CD4-positive, alpha-beta T cell treated with Interleukin-12 subunit alpha and Interleukin-12 subunit beta, for 1 hour (primary cell): ENCODE measurements around the gene TRMT1.

Experiments
- DNase-seq: peaks from one replicate; pipeline ENCODE4 v3.0.0-alpha.2; 2020

Gene TRMT1

DNA sequence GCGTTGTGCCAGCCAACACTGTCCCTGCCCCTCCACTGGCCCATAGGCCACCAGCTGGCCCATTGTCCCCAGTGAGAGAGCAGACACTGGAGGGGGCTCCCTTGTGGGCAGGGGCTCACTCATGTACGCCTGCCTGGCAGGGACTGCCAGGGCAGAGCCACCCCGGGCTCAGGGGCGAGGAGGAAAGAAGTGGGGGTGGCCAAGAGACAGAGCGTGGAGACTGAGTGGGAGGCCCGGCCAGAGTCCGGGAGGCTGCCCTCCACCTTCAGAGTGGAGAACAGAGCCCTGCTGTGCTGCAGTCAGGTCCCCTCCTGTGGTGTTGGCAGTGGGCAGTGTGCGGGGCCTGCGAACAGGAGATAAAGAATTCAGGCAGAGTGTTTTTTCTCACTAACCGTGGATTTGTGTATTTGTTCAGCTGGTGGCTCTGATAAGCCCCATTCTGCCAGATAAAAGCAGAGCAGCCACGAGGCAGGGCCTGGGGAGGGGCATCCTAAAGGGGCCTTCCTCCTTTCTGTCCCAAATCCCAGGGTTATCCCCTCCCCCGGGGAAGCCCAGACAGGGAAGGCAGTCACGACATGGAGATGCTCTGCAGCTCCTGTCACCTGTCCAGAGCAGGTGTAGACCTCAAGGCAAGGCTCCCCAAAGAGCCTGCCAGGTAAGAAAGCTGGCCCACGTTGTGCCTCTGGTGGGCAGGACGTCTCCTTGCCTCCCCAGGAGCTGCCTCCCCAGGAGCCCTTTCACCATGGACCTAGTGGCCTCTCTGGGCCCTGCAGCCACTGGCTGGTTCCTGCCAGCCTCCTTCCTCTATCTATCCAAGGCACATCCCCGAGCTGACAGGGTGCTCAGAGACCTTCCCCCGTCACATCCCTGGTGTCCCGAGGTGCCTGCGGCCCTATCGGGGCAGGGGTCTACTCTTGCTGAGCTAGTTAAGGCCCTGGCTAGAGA is 46.9 kb downstream of the TRMT1 start:
- DNase-seq, result no peak

DNA sequence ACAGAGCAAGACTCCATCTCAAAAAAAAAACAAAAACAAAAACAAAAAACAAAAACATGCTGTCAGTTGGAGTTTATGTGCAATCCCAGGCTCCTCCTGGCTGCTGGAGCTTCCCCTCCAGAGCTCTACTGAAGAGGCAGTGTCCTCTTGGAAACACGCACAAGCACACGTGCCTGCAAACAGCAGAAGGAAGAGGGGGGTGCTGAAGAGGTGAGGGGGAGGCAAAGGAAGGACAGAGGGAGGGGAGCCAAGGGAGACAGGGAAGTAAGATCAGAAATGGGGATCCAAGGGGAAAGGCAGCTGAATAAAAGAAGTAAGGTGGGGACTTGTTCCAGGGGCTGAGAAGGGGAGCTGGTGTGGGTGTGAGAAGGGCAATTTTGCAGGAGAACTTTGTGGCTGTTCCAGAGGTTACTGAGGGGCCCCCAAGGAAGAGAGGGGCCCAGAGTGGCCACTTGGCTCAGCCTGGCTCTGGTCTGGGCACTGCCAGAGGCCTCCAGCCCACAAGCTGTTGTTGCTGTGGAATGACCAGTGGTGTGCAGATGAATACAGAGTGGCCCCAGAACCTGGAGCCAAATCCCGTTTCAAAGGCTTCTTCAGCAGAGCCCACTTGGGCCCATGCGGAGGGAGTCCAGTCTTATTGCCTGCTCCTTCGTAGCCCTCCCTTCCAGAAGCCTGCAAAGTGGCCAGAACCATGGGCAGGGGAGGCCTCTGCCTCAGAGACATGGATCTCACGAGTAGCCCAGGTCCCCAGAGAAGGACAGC is 48.3 kb downstream of the TRMT1 start:
- DNase-seq, result no peak

DNA sequence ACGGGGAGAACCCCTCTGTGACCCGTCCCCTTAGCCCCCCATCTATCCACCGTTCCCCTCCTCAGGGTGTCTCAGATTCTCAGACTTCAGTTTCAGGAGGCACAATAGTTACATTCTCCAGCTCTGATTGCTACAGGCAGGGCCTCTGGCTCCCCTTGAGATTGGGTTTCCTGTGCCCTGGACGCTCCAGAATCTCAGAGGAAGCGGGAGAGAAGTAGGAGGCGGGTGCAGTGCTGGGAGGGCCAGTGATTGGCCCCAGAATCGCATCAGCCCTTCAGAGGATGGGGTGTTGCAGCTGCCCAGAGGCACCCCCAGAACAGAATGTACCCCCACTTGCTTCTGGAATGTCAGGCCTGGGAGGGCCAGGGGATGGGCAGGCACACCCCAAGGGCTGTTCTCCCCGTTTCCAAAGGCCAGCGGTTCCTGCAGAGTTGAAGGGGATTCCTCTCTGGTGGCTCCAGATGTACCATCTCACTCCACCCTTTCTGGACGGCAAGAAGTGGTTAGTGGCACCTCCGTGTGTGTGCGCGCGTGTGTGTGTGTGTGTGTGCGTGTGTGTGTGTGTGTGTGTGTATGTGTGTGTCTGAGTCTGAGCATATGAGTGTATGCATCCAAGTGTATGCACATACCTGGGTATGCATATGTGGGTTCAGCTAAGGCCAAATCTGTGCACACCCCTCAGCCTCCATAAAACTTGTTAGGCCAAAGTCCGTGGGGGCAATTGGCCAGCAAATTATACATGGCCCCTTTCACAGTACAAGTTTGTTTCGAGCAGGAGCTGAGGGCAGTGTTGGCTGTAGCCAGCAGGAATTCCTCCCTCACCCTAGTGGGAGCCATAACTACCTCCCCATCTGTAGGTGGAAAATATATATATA is 49.4 kb downstream of the TRMT1 start:
- DNase-seq, result no peak

DNA sequence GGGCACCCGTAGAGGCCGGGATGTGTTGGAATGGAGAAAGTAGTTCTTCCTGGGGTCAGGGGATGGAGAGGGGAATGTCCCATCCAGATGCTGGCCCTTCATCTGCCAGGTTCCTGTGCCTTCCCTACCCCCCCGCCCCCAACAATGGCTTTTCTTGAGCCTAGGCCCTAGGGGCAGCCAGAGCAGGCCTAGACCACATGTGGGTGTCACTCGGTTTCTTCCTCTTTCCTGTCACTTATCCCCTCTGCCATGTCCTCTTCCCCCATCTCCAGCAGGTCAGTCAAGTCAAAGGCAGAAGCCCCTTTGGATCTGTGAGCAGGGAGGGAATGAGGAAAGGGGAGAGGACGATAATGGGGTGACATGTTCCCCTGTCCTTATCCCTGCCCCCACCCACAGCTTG is 50.3 kb downstream of the TRMT1 start:
- no peak for DNase-seq

DNA sequence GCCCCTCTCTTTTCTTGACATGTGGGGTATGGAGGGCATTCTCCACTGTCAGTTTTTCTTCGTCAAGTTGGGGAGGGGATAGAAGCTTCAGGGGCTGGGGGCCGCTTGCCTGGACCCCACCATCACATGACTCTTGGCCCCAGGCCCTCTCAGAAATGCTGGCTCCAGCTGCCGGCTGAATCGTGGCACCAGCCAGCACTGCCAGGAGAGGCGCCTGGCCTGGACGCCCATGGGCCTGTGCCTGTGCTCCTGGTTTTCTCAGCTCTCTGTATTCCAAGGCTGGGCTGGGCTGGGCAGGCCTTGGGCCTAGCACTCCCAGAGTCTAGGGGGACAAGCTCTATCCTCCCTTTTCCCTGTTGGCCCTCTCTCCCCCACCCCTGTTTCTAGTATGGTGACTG is 52.4 kb downstream of the TRMT1 start:
- no peak for DNase-seq

DNA sequence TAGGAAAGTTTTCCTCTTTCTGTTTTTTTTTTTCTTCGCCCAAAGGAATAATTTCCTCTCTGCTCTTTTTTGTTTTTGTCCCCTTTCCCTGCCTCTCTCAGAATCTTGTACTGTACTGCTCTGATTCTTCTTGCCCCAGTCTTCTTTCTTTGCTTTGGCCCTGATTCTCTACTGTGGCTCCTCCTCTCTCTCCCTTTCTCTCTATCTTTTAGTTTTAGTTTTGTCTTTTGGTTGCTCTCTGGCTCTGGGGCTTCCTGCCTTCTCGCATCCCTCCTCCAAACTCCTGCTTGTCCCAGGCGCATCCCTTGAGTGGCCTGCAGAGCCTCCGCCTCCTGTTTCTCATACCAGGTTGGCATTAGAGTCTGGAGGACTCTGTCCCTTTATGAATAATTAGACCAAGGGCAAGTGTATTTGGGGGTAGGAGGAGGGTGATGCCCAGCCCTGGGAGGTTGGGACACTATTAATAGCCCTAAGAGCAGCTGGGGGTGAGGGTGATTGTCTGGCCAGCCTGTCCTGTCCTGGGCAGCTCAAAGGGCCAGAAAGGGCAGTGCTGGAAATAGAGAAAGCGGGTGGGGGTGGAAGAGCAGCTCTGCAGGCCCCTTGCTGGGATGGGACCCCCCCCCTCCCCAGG is 53.0 kb downstream of the TRMT1 start:
- no peak for DNase-seq

DNA sequence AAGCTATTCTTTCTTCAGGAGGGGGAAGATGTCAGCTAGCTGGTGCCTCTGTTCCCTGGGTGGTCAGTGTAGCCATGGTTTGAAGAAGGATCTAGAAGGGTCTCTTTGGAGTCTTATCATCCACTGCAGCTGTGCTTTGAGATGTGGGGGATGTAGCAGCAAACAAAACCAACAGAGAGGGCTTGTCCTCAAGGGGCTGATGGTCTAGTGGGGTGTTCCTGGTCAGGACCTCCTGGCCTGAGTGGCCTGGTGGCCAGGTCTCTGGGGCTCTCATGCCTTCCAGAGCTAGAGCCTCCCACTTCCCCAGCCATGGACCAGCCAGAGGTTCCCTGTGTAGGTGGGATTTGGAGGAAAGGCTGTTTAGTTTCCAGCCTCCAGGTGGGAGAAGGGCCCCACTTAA is 54.2 kb downstream of the TRMT1 start:
- DNase-seq, result no peak

DNA sequence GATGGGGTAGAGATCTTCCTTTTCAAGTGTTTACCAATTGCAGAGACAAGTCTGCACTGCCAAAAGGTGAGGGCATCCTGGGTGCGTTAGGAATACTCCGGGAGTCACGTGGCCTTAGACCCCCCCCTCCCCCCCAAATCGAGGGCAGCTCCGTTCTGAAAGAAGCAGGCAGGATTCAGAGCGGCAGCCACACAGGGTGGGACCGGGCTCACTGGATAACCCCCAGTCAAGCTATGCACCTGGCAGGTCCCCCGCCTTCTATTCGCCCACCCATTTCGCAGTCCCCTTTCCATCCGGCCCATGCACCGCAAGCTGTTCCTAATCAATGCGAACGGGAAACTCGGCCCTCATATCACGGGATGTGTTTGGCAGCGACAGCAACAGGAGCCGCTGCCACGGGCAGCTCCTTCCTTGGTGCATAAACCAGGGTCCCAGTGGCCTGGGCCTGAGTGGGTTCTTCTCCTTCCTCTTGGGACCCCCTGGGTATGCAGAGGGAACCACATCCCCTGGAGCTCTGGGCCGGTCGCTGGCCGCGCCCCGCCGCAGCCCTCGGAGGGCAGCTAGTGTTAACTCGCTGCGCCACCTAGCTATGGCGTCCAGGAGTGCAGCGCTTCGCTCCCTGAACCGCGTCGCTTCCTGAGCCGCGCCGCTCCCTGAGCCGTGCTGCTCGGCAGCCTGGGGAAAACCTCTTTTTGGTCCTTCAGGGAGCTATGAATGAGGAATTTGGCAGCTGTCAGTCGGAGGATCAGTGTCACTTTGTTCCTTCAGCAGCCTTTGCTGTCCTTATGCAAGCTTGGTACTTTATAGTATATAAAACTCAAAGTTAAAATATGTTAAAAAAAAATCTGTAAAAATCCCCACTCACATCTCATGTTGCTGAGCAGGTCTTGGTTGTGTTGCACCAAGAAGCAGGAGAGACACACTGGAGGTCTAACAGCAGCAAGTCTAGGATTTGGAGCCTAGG is 55.3 kb downstream of the TRMT1 start:
- DNase-seq, result peak; percentile 75

DNA sequence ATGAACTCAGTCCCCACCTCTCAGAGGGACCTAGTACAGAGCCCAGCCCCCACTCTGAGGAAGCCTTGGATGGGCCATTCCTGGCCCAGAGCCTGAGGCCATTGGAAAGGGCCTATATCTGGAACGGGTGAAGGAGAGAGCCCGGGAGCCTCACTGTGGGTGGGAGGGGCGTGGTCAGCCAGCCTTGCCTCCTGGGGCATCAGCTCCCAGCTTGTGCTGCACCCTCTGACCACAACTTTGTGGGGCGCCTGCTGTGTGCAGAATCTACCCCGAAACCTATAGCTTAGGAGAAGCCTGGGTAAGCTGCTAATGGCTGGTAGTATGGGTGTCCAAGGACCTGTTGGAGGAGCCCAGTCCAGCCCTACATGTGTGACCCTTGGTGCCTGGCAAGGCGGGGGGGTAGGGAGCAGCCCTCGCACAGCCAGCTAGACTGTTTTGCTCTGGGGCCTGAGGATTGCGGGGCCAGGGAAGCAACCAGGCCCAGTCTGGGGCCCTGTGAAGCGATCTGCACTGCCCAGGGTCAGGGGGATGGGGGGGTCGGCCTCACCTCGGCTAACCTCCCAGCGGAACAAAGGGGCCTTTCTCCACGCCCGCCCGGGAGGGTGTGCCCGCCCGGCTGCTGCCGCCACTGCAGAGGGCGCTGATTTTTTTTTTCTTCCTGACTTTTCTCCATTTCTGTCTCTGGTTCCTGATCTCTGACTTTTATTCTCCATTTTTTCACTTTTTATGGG is 56.1 kb downstream of the TRMT1 start:
- DNase-seq, result no peak

DNA sequence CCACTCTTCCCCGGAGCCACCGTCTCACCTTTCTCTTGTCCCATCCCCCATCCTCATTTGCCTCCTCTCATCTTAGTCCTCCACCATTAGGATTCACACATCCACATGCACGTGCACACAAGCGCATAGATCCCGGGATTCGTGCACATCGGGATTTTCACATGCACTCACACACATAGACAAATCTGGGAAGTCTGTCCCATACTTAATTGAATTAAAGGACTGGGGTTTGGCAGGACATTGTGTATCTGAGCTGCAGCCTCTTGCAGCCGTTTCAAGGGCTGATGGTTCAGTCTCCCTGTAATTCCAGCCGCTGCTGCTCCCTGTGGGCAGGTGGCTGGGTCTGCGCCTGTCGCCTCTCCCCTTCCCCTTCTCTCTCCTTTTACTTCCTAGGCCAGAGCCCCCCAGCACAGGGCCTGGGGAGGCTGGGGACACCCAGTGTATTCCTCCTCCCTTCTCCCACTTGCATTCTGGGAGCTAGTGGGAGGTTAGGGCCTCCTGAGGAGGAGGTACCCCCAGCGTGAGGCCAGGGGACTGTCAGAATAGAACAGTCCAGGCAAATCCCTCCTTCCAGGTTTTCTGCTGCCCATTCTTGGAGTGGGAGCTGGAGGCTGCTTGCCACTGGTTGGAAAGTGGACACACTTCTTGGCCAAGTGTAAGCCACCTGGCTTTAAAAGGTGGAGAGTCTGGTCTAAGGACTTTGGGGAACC is 57.4 kb downstream of the TRMT1 start:
- no peak for DNase-seq

DNA sequence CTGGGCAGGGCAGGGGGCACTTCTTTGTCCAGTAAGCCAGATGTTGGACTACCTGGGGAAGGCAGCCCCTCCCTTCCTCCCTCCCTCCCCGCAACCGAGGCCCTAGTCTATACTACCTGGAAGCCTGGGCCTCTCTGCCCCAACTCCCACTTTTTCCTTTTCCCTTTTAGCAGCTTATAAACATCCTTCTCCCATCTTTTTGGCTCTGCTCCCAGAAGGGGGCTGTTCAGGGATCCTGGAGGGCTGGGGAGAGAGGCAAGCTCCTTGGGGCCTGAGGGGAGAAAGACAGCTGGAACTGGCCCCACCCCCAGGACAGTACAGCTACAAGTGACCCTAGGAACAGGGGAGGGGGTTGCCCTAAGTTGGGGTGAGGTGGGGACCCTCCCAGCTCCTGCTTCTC is 58.8 kb downstream of the TRMT1 start:
- DNase-seq, result no peak

DNA sequence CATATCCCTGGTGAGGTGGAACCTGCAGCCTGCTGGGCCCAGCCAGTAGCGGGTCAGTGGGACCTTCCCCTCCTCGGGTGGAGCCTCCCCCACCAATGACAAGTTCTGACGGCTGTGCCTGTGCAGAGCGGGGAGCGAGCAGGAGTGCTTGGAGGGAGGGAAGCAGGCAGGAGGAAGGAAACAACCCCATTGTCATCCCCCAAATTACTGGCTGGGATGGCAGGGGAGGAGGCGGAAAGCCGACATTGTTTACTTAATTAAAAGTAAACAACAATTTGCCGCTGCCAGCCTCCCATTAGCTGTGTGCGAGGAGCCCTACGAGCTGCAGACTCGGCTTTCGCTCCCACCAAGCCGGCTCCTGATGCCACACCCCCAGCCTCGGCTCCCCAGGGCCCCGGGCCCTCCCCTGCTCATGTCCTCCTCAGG is 59.4 kb downstream of the TRMT1 start:
- DNase-seq, result no peak

DNA sequence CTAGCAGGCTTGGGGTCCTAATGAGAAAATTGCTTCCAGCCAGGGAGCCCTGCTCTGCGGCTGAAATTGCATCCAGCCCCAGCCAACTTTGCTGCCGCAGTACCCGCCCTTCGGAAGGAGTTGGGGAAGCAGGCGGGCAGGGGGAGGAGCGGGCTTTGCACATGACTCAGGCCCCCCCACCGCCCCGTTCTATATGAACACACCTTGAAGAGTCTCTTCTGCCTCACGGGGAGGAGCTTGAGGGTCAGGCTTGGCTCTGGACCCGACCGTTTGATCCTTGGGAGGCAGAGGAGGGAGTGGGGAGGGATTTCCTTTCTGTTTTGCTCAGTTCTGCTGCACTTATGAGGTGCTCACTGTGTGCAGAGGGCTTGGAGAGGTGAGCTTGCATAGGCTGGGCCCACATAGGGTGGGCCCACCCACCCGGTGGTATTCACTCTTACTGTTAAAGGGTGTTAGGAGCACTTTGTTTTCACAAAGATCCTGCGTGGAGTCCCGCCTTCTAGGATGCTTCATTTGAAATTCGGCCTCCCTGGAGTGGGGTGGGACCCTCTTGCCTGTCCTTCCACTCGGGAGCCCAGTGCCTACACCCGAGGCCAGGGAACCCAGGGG is 60.4 kb downstream of the TRMT1 start:
- no peak for DNase-seq

DNA sequence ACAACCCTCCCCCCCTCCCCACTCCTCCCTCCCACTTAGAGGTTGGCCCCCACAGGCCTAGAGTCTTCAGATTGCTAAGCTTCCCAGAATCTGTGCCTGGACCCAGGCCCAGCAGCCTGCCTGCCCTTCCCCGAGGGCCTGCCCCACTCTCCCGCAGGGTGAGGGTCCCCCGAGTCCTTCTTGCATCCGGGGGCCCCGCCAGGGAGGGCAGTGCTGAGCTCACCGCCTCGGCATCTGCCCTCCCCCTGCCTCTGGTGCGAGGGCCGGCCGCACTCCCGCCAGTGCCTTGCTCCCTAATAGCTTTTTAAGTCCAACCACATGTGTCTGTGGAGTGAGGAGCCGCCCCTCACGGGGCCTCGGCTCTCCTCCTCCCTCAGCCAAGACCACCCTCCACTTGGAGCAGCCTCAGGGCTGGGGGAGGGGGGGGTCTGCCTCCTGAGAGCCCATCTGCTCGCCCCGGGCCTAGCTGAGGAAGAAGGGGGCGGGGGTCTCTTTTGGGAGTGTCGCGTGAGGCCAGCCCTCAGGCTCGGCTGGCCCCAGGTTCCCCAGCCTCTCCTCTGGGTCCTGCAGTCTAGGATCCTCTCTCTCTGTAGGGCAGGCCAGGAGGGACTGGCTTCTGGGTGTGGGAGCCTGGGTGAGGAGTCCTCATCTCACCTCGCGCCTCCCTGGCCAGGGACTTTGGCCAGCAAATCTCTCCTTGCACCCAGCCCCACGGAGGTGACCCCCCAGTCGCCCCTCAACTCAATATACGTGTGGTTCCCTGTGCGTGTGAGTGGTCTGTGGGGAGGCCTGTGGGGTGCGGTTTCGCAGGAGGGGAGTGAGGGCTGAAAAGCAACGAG is 61.1 kb downstream of the TRMT1 start:
- DNase-seq, result no peak
